ENCODE data around the gene NDUFA12.
"Not testable (repeated sequence)": the region's sequence is repeated elsewhere in the genome, so short reads cannot be mapped to it uniquely, and the experiment has no call there.

NDUFA12 gene

DNA sequence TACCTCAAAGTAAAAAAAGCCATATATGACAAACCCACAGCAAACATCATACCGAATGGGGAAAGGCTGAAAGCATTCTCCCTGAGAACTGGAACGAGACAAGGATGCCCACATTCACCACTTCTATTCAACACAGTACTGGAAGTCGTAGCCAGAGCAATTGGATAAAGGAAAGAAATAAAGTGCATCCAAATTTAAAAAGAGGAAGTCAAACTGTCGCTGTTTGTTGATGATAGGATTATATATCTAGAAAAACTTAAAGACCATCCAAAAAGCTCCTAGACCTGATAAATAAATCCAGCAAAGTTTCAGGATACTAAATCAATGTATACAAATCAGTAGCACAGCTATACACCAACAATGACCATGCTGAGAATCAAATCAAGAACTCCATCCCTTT lies 5.2 kb downstream of the NDUFA12 start:
- DNase-seq (ENCODE audit: low read depth), result no peak
- Histone ChIP-seq H3K4me1 (ENCODE audit: control insufficient read depth, insufficient read depth, low read length) (peaks cover 6% of the 10 kb centered on the region), H3K36me3 (ENCODE audit: control insufficient read depth, insufficient read depth, low read length, severe bottlenecking) (peaks cover 15% of the 10 kb centered on the region)

DNA sequence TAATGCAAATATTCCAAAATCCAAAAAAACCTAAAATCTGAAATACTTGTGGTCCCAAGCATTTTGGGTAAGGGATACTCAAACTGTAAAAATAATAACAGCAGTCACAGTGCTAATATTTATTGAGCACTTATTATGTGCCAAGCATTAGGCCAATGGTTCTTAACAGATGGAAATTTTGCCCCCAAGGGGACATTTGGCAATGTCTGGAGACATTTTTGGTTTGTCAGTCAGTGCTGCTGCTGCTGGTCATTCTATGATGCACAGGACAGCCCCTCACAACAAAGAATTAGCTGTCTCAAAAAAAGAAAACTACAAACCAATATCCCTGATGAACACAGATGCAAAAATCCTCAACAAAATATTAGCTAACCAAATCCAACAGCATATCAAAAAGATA lies 5.8 kb downstream of the NDUFA12 start:
- Histone ChIP-seq H3K36me3 (ENCODE audit: control insufficient read depth, insufficient read depth, low read length, severe bottlenecking) (peaks cover 18% of the 10 kb centered on the region), H3K4me1 (ENCODE audit: control insufficient read depth, insufficient read depth, low read length) (peaks cover 4% of the 10 kb centered on the region), H3K27me3 (replicated peaks; ENCODE audit: control insufficient read depth, insufficient read depth, low read length) (no peaks in the 10 kb centered on the region), H3K9ac (ENCODE audit: low read length) (no peak overlapping the region), H3K4me3 (ENCODE audit: low read length) (no peak overlapping the region), H3K9me3 (ENCODE audit: control insufficient read depth, low read length) (no peaks in the 10 kb centered on the region)
- DNase-seq (ENCODE audit: low read depth), result no peak

More for the DNA sequence above, 5.2 kb downstream of the NDUFA12 start:
- Histone ChIP-seq H3K27me3 (replicated peaks; ENCODE audit: control insufficient read depth, insufficient read depth, low read length) (no peaks in the 10 kb centered on the region), H3K9me3 (ENCODE audit: control insufficient read depth, low read length) (no peaks in the 10 kb centered on the region), H3K9ac (ENCODE audit: low read length) (no peak overlapping the region), H3K4me3 (ENCODE audit: low read length) (no peak overlapping the region)

DNA sequence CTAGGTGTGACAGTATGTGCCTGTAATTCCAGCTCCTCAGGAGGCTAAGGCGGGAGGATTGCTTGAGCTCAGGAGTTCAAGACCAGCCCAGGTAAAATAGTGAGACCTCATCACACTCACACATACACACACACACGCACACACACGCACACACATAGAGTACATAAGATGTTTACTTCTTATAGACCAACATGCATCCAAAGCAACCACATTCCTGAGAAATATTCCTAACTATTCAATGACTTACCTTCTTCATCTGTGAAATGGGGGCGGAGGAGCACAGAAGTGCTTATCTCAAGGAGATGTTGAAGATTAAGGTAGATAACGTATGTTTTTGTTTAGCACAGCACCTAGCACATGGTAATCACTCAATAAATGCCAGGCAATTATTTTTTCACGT lies 6.4 kb downstream of the NDUFA12 start:
- H3K36me3 ChIP-seq (ENCODE audit: control insufficient read depth, insufficient read depth, low read length, severe bottlenecking), result peaks cover 23% of the 10 kb centered on the region
- H3K4me3 ChIP-seq (ENCODE audit: low read length), result no peak overlapping the region
- no peaks in the 10 kb centered on the region for H3K27me3 ChIP-seq (replicated peaks; ENCODE audit: control insufficient read depth, insufficient read depth, low read length)
- H3K9ac ChIP-seq (ENCODE audit: low read length), result no peak overlapping the region
- H3K9me3 ChIP-seq (ENCODE audit: control insufficient read depth, low read length), result no peaks in the 10 kb centered on the region
- DNase-seq (ENCODE audit: low read depth), result no peak
- H3K4me1 ChIP-seq (ENCODE audit: control insufficient read depth, insufficient read depth, low read length), result no peaks in the 10 kb centered on the region

DNA sequence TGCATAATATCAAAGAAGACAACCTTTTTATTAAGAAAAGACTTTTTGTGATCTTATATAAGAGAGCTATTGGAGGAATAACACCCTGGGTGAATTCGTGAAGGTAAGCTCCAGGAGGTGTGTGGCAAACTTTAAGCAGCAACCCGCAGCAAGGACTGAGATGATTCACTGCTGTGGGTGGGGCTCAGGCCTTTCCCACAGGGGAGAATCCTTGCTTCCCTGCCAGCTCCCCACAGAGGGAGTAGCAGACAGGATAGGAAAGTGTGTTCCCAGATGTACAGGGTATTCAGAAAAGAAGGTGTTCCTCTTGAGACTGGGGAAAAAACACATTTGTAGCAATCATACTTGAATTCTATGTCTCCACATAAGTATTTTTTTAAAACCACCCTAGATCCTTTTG lies 9.2 kb downstream of the NDUFA12 start:
- Histone ChIP-seq H3K4me3 (ENCODE audit: low read length) (no peak overlapping the region), H3K36me3 (ENCODE audit: control insufficient read depth, insufficient read depth, low read length, severe bottlenecking) (peaks cover 11% of the 10 kb centered on the region), H3K9ac (ENCODE audit: low read length) (no peak overlapping the region), H3K27me3 (replicated peaks; ENCODE audit: control insufficient read depth, insufficient read depth, low read length) (no peaks in the 10 kb centered on the region), H3K9me3 (ENCODE audit: control insufficient read depth, low read length) (no peaks in the 10 kb centered on the region), H3K4me1 (ENCODE audit: control insufficient read depth, insufficient read depth, low read length) (no peaks in the 10 kb centered on the region)
- DNase-seq (ENCODE audit: low read depth), result peak; percentile 50

DNA sequence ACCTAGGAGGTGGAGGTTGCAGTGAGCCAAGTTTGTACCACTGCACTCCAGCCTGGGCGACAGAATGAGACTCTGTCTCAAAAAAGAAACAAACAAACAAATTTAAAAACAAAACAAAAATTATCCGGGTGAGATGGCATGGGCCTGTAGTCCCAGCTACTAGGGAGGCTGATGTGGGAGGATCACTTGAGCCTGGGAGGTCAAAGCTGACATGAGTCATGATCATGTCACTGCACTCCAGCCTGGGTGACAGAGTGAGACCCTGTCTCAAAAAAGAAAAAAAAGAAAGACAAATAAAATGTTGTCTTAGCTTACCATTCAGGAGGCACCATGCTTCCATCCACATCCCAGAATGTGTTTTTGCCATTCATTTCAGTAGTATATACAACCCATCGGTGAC lies 9.6 kb downstream of the NDUFA12 start:
- H3K36me3 ChIP-seq (ENCODE audit: control insufficient read depth, insufficient read depth, low read length, severe bottlenecking), result peaks cover 11% of the 10 kb centered on the region
- H3K4me1 ChIP-seq (ENCODE audit: control insufficient read depth, insufficient read depth, low read length); H3K4me3 ChIP-seq (ENCODE audit: low read length); H3K9ac ChIP-seq (ENCODE audit: low read length); H3K9me3 ChIP-seq (ENCODE audit: control insufficient read depth, low read length); H3K27me3 ChIP-seq (replicated peaks; ENCODE audit: control insufficient read depth, insufficient read depth, low read length); DNase-seq (ENCODE audit: low read depth): not testable (repeated sequence)

DNA sequence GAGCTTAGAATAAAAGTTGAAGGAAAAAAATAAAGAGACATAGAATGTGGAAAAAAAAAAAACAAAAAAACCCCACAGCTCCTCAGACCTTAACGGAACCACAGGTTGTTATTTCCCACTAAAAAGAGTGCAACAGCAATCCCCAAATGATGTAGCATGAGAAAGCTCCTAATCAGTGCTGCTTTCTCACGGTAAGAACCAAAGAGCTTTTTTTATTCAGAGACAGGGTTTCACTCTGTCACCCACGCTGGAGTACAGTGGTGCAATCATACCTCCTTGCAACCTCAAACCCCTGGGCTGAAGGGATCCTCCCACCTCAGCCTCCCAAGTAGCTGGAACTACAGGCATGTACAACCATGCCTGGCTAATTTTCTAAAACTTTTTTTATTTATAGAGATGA lies 13.3 kb downstream of the NDUFA12 start:
- Histone ChIP-seq H3K4me3 (ENCODE audit: low read length) (no peak overlapping the region), H3K9ac (ENCODE audit: low read length) (no peak overlapping the region), H3K36me3 (ENCODE audit: control insufficient read depth, insufficient read depth, low read length, severe bottlenecking) (peaks cover 14% of the 10 kb centered on the region), H3K4me1 (ENCODE audit: control insufficient read depth, insufficient read depth, low read length) (no peaks in the 10 kb centered on the region), H3K27me3 (replicated peaks; ENCODE audit: control insufficient read depth, insufficient read depth, low read length) (no peaks in the 10 kb centered on the region), H3K9me3 (ENCODE audit: control insufficient read depth, low read length) (no peaks in the 10 kb centered on the region)
- DNase-seq (ENCODE audit: low read depth), result no peak

DNA sequence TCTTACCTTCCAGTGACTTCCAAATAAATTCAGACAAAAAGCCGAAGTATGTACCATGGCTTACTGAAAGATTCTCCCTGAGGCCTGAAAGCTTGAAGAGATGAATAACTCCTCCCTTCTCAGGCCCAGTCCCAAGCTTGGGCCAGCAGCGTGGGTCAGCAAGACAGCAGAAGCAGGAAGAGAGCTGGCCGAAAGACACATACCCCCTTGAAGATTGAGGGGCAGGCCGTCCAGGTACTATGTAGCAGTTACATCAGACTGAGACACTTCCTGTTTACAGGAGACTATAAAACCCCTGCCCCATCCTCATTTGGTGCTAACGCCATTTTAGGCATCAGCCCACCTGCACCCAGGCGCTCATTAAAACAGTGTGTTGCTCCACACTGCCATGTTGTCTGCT lies 15.0 kb downstream of the NDUFA12 start:
- no peak overlapping the region for H3K9ac ChIP-seq (ENCODE audit: low read length)
- H3K27me3 ChIP-seq (replicated peaks; ENCODE audit: control insufficient read depth, insufficient read depth, low read length), result no peaks in the 10 kb centered on the region
- no peak overlapping the region for H3K4me3 ChIP-seq (ENCODE audit: low read length)
- H3K4me1 ChIP-seq (ENCODE audit: control insufficient read depth, insufficient read depth, low read length), result no peaks in the 10 kb centered on the region
- H3K9me3 ChIP-seq (ENCODE audit: control insufficient read depth, low read length), result no peaks in the 10 kb centered on the region
- DNase-seq (ENCODE audit: low read depth), result no peak
- H3K36me3 ChIP-seq (ENCODE audit: control insufficient read depth, insufficient read depth, low read length, severe bottlenecking), result peaks cover 19% of the 10 kb centered on the region

DNA sequence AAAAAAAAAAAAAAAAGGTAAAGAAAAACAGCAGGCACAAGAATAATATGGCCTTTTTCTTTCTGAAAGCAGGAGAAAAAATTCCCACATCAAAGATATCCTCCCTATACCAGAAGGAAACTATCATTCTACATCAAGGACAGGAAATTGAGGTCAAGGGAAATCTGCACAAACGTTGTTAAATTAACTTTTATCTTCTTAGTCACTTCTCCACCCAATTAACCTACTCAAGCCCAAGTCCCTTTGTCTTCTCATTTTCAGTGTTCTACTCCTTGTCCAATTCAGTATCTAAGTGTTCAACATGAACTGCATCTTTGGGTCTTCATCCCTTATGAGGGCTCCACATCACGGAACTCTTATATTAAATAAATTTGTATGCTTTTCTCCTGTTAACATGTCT lies 15.7 kb downstream of the NDUFA12 start:
- Histone ChIP-seq H3K4me3 (ENCODE audit: low read length) (no peak overlapping the region), H3K9ac (ENCODE audit: low read length) (no peak overlapping the region), H3K9me3 (ENCODE audit: control insufficient read depth, low read length) (no peaks in the 10 kb centered on the region), H3K4me1 (ENCODE audit: control insufficient read depth, insufficient read depth, low read length) (no peaks in the 10 kb centered on the region), H3K36me3 (ENCODE audit: control insufficient read depth, insufficient read depth, low read length, severe bottlenecking) (peaks cover 17% of the 10 kb centered on the region), H3K27me3 (replicated peaks; ENCODE audit: control insufficient read depth, insufficient read depth, low read length) (no peaks in the 10 kb centered on the region)
- DNase-seq (ENCODE audit: low read depth), result no peak

DNA sequence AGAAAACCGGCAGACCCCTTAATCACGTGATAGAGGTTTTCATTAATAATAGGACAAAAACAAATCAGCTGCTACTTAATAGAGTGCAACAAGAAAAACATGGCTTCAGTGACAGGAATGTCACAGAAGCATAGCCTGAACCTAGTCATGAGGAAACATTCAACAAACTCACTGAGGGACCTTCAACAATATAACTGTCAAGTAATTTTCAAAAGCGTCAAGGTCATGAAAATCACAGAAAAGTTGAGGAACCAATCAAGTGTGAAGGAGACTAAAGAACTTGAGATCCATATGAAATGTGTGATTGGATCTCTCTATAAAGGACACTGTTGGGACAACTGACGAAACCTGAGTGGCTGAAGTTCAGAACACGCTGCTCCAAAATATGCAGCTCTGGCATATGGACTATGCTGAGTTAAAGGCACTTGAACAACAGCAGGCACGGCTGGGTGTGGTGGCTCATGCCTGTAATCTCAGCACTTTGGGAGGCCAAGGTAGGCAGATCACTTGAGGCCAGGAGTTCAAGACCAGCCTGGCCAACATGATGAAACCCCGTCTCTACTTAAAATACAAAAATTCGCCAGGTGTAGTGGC lies 16.3 kb downstream of the NDUFA12 start:
- Histone ChIP-seq H3K36me3 (ENCODE audit: control insufficient read depth, insufficient read depth, low read length, severe bottlenecking) (peaks cover 11% of the 10 kb centered on the region), H3K4me3 (ENCODE audit: low read length) (no peak overlapping the region), H3K9ac (ENCODE audit: low read length) (no peak overlapping the region), H3K9me3 (ENCODE audit: control insufficient read depth, low read length) (no peaks in the 10 kb centered on the region), H3K27me3 (replicated peaks; ENCODE audit: control insufficient read depth, insufficient read depth, low read length) (no peaks in the 10 kb centered on the region), H3K4me1 (ENCODE audit: control insufficient read depth, insufficient read depth, low read length) (no peaks in the 10 kb centered on the region)
- no peak for DNase-seq (ENCODE audit: low read depth)

DNA sequence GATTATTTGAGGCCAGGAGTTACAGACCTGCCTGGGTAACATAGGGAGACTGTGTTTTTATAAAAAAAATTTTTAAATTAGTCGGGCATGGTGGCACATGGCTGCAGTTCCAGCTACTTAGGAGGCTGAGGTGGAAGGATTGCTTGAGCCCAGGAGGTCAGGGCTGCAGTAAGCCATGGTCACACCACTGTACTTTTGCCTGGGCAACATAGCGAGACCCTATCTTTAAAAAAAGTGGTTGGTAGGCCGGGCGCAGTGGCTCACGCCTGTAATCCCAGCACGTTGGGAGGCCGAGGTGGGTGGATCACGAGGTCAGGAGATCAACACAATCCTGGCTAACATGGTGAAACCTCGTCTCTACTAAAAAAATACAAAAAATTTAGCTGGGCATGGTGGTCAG lies 18.4 kb downstream of the NDUFA12 start:
- DNase-seq (ENCODE audit: low read depth); H3K9me3 ChIP-seq (ENCODE audit: control insufficient read depth, low read length); H3K4me3 ChIP-seq (ENCODE audit: low read length); H3K27me3 ChIP-seq (replicated peaks; ENCODE audit: control insufficient read depth, insufficient read depth, low read length); H3K4me1 ChIP-seq (ENCODE audit: control insufficient read depth, insufficient read depth, low read length); H3K9ac ChIP-seq (ENCODE audit: low read length): not testable (repeated sequence)
- H3K36me3 ChIP-seq (ENCODE audit: control insufficient read depth, insufficient read depth, low read length, severe bottlenecking), result peaks cover 12% of the 10 kb centered on the region

DNA sequence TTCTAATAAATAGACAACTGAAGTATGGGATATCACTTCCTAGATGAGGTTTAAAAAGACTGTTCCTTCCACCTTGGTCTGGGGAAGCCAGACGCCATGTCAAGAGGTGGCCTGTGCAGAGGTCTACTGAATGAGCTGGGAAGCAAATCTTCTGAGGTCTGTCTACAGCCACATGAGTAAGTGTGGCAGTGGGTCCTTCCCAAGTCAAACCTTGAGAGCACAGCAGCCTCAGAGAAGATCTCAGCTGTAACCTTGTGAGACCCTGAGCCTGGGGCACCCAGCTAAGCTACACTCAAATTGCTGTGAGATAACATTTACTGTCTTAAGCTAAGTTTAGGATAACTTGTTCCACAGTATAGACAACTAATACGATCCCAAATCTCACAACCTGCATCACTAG lies 20.2 kb downstream of the NDUFA12 start:
- Histone ChIP-seq H3K27me3 (replicated peaks; ENCODE audit: control insufficient read depth, insufficient read depth, low read length) (no peaks in the 10 kb centered on the region), H3K9me3 (ENCODE audit: control insufficient read depth, low read length) (no peaks in the 10 kb centered on the region), H3K4me1 (ENCODE audit: control insufficient read depth, insufficient read depth, low read length) (no peaks in the 10 kb centered on the region), H3K9ac (ENCODE audit: low read length) (no peak overlapping the region), H3K4me3 (ENCODE audit: low read length) (no peak overlapping the region), H3K36me3 (ENCODE audit: control insufficient read depth, insufficient read depth, low read length, severe bottlenecking) (peaks cover 12% of the 10 kb centered on the region)
- DNase-seq (ENCODE audit: low read depth), result no peak

DNA sequence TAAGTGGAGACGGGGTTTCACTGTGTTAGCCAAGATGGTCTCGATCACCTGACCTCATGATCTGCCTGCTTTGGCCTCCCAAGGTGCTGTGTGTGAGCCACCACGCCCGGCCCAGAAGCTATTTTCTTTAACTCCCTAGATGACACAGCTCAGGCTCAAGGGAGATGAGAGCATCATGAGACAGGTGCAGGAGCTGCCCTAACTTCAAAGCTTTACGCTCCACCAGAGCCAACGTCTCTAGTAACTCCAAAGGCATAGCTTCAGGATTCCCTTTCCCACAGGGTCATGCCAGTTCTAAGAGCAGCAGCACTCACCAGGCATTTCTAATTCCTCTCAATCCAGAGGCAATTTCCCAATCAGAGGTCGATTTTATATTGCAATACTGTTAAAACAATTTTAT lies 21.0 kb downstream of the NDUFA12 start:
- Histone ChIP-seq H3K36me3 (ENCODE audit: control insufficient read depth, insufficient read depth, low read length, severe bottlenecking) (peaks cover 12% of the 10 kb centered on the region), H3K4me1 (ENCODE audit: control insufficient read depth, insufficient read depth, low read length) (no peaks in the 10 kb centered on the region), H3K4me3 (ENCODE audit: low read length) (no peak overlapping the region), H3K9ac (ENCODE audit: low read length) (no peak overlapping the region), H3K27me3 (replicated peaks; ENCODE audit: control insufficient read depth, insufficient read depth, low read length) (no peaks in the 10 kb centered on the region), H3K9me3 (ENCODE audit: control insufficient read depth, low read length) (no peaks in the 10 kb centered on the region)
- no peak for DNase-seq (ENCODE audit: low read depth)
